PC-9 (cell line): ENCODE data around the gene AKAP8L. TPM values are rescaled to one million over a fixed set of nuclear protein-coding genes. Genes with fewer than 3 reads are reported as not detected.

Experiments used
- BruUV-seq: library from RNA; stranded (reverse); fragments of 400-500 nt; replicated peaks from 2 replicates; lab custom pipeline; 2021; lab: Mats Ljungman, UMichigan
- CTCF ChIA-PET: fragments of 300-600 bp; sonication (Branson Sonifier 250); formaldehyde crosslinking; loops from one replicate; lab custom pipeline; 2022; ENCODE audit warnings: antibody characterized with exemption; lab: Charles Lee
- POLR2A ChIA-PET: fragments of 300-600 bp; sonication (Branson Sonifier 250); formaldehyde crosslinking; loops from one replicate; lab custom pipeline; 2022; ENCODE audit warnings: antibody characterized with exemption; ENCODE audit not compliant: unreplicated experiment; lab: Charles Lee
- DNase-seq, 2 experiments: peaks; one replicate each; pipeline versions ENCODE4 v3.0.0 to v3.0.0-alpha.2; 2015 to 2022; ENCODE audit warnings: mixed read lengths in 1 of 2
- H2AFZ ChIP-seq: fragments of 200-600 bp; sonication (generic); 2 replicates; pipeline ENCODE4 v1.8.1; 2017; ENCODE audit warnings: antibody characterized with exemption
- H3F3A ChIP-seq: fragments of 200-600 bp; sonication (generic); 2 replicates; pipeline ENCODE4 v1.8.1; 2017; ENCODE audit warnings: antibody characterized with exemption, mild to moderate bottlenecking, low read depth; ENCODE audit not compliant: insufficient read depth
- H3K27ac ChIP-seq: fragments of 200-600 bp; sonication (generic); 2 replicates; pipeline ENCODE4 v1.6.1; 2016; ENCODE audit warnings: mixed run types
- H3K27me3 ChIP-seq: fragments of 200-600 bp; sonication (generic); 2 replicates; pipeline ENCODE4 v1.6.1; 2016; ENCODE audit warnings: low read depth, mixed run types; ENCODE audit not compliant: insufficient read depth
- H3K36me3 ChIP-seq: fragments of 200-600 bp; sonication (generic); 2 replicates; pipeline ENCODE4 v1.6.1; 2016; ENCODE audit warnings: low read depth, mixed run types
- H3K4me1 ChIP-seq: fragments of 200-600 bp; sonication (generic); replicated peaks from 2 replicates; pipeline ENCODE4 v1.6.1; 2016; ENCODE audit warnings: mixed run types; ENCODE audit not compliant: insufficient read depth
- H3K4me2 ChIP-seq: fragments of 200-600 bp; sonication (generic); 2 replicates; pipeline ENCODE4 v1.6.1; 2017; ENCODE audit warnings: mixed run types
- H3K4me3 ChIP-seq: fragments of 200-600 bp; sonication (generic); 2 replicates; pipeline ENCODE4 v1.6.1; 2016; ENCODE audit warnings: mixed run types
- H3K79me2 ChIP-seq: fragments of 200-600 bp; sonication (generic); 2 replicates; pipeline ENCODE4 v1.6.1; 2017; ENCODE audit warnings: low read depth, mixed run types
- H3K9me2 ChIP-seq: fragments of 200-600 bp; sonication (generic); 2 replicates; pipeline ENCODE4 v1.8.1; 2017; ENCODE audit warnings: mild to moderate bottlenecking; ENCODE audit not compliant: insufficient read depth
- H3K9me3 ChIP-seq: fragments of 200-600 bp; sonication (generic); 2 replicates; pipeline ENCODE4 v1.8.1; 2016; ENCODE audit warnings: low read depth; ENCODE audit not compliant: insufficient read depth
- H4K20me1 ChIP-seq: fragments of 200-600 bp; sonication (generic); 2 replicates; pipeline ENCODE4 v1.8.1; 2017; ENCODE audit not compliant: insufficient read depth
- EZH2 ChIP-seq: fragments of 200-600 bp; sonication (generic); IDR thresholded peaks from 2 replicates; pipeline ENCODE4 v1.8.0; 2017; ENCODE audit warnings: antibody characterized with exemption, low read depth
- intact Hi-C: fragments of 100-400 bp; cut with micrococcal nuclease; formaldehyde crosslinking; loops from one replicate; pipeline ENCODE4 v1.10.0; 2022; ENCODE audit not compliant: unreplicated experiment
- total RNA-seq: library from RNA; stranded (reverse); gene quantifications from 2 replicates; pipeline ENCODE4 v1.2.3, GENCODE V29; 2021
- TF ChIP-seq, protein P1 (sequence below): fragments of 200-600 bp; sonication (generic); conservative IDR thresholded peaks from 2 replicates; pipeline ENCODE4 v1.6.1; 2017; ENCODE audit warnings: mixed run types, antibody characterized with exemption, mild to moderate bottlenecking, moderate library complexity

AKAP8L gene
- total RNA-seq, 1 experiment from 2014 or later, result 49.9 TPM

DNA sequence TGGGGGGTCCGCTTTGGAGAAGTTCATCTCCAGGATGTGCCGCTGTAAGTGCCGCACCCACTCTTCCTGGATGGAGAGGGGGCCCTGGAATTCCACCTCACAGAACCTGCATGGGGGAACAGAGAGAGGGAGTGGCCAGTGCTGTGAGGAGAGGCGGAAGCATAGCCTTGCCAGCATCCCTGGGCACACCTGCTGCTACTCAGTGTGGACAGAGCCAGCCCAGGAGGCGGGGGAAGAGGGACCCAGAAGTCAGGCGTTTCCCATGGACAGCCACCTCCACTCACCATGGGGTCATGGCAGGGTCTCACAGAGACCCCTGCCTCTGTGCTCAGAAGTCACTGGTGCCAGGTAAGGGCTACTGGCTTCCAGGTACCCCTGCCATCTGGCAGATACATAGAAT, 4.3 kb upstream of the AKAP8L start:
- intact Hi-C loops, result no loop called here
- POLR2A ChIA-PET, result no interaction called here
- no peak overlapping the region for H3K4me3 ChIP-seq
- H2AFZ ChIP-seq, result no peak overlapping the region
- no peak overlapping the region for H3K4me2 ChIP-seq
- CTCF ChIA-PET, result no interaction called here
- no peaks in the 10 kb centered on the region; the same call in 1 of the 2 replicates for H4K20me1 ChIP-seq
- no peak for DNase-seq
- H3K4me1 ChIP-seq, result peaks cover 6% of the 10 kb centered on the region; the same call in 1 of the 2 replicates
- no peaks in the 10 kb centered on the region for H3K9me2 ChIP-seq
- H3K9me3 ChIP-seq, result no peaks in the 10 kb centered on the region
- no peaks in the 10 kb centered on the region for H3K27me3 ChIP-seq
- TF ChIP-seq EZH2, result no peak
- no peak overlapping the region for H3K27ac ChIP-seq
- BruUV-seq, result no TSS peak
- peaks cover 27% of the 10 kb centered on the region; the same call in 1 of the 2 replicates for H3F3A ChIP-seq
- peaks cover 17% of the 10 kb centered on the region; the same call in 1 of the 2 replicates for H3K36me3 ChIP-seq
- H3K79me2 ChIP-seq, result peaks cover 6% of the 10 kb centered on the region

DNA sequence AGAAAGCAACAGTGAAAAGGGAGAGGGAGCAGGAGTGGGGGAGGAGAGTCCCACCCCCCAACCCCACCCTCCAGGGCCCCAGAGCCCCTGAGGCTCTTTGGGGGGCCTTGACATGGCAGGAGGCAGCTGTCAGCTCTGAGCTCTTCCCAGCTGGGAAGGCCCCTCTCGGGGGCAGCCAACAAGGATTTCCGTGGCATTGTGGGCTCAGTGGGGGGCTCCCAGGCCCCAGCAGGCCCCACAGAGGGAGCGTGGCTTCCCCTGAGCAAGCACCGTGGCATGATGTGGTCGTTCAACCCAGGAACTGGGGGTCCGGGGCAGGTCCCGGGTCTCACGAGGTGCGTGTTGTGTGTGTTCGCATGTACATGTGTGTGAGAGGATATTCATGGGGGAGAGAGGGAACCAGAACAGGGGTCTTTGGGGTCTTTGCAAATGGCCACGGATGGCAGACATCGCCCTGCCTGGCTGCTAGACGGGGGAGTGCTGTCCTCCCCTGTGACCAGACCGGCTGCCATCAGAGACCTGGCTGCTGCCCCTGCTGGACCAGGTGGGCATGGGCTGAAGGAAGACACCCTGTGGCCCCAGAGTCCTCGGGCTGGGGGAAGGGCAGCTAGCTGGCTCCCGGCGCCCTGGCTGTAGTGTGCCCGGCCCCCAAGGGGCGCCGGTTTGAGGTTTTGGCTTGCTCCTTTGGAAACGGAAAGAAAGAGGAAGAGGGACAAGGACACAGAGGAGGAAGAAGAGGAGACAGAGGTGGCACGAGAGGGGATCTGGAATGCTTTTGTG, 3.7 kb upstream of the AKAP8L start:
- intact Hi-C loops, result no loop called here
- Histone ChIP-seq H3K4me3 (no peak overlapping the region), H3K4me1 (peaks cover 8% of the 10 kb centered on the region), H3K79me2 (peaks cover 12% of the 10 kb centered on the region), H2AFZ (no peak overlapping the region), H3K4me2 (no peak overlapping the region), H3K9me2 (no peaks in the 10 kb centered on the region), H3K36me3 (peaks cover 17% of the 10 kb centered on the region; the same call in 1 of the 2 replicates), H4K20me1 (peaks cover 5% of the 10 kb centered on the region), H3K27ac (no peak overlapping the region), H3K27me3 (no peaks in the 10 kb centered on the region), H3F3A (peaks cover 27% of the 10 kb centered on the region; the same call in 1 of the 2 replicates), H3K9me3 (no peaks in the 10 kb centered on the region)
- no peak for DNase-seq
- TF ChIP-seq, protein P1, sequence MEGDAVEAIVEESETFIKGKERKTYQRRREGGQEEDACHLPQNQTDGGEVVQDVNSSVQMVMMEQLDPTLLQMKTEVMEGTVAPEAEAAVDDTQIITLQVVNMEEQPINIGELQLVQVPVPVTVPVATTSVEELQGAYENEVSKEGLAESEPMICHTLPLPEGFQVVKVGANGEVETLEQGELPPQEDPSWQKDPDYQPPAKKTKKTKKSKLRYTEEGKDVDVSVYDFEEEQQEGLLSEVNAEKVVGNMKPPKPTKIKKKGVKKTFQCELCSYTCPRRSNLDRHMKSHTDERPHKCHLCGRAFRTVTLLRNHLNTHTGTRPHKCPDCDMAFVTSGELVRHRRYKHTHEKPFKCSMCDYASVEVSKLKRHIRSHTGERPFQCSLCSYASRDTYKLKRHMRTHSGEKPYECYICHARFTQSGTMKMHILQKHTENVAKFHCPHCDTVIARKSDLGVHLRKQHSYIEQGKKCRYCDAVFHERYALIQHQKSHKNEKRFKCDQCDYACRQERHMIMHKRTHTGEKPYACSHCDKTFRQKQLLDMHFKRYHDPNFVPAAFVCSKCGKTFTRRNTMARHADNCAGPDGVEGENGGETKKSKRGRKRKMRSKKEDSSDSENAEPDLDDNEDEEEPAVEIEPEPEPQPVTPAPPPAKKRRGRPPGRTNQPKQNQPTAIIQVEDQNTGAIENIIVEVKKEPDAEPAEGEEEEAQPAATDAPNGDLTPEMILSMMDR, result no peak
- TF ChIP-seq EZH2, result no peak
- ChIA-PET POLR2A (interaction anchor here (0.6 kb wide), 2 partner anchors 26 to 44 kb away, joined by 3 to 26 read pairs; no protein-coding TSS in a partner anchor), CTCF (interaction anchor here (0.6 kb wide), 1 partner anchor 52 kb away, joined by 3 read pairs; no protein-coding TSS in a partner anchor)
- BruUV-seq, result no TSS peak

DNA sequence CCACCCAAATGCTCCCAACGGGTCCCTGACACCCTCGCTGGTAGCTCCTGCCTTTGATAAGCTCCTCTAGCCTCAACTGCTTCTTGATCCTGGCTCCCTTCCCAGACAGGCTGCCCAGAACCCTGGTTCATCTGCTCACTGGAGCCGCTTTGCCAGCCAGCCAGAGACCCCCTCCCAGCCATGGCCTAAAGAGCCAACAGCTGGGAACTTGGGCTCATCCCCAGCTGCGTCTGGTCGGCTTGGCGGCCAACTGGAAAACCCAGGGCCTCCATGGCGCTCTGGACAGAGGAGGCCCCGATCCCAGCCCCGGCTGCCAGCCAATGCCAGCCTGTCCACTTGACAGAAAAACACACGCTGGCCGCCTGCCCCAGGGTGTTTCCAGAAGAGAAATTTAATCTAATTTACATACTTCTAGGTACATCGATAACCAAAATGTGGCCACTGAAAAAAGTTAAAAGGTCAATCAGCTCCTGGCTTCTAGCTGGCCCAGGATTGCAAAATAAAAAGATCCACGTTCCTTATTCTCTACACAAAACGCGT, 3.0 kb upstream of the AKAP8L start:
- Histone ChIP-seq H3K4me2 (no peak overlapping the region), H3K4me1 (peaks cover 15% of the 10 kb centered on the region), H2AFZ (no peak overlapping the region), H3K9me3 (no peaks in the 10 kb centered on the region), H3K4me3 (no peak overlapping the region), H3K9me2 (no peaks in the 10 kb centered on the region), H3K27me3 (no peaks in the 10 kb centered on the region), H4K20me1 (peaks cover 12% of the 10 kb centered on the region), H3K36me3 (peaks cover 15% of the 10 kb centered on the region; the same call in 1 of the 2 replicates), H3F3A (peaks cover 24% of the 10 kb centered on the region; the same call in 1 of the 2 replicates), H3K27ac (no peak overlapping the region), H3K79me2 (peaks cover 19% of the 10 kb centered on the region)
- BruUV-seq, result no TSS peak
- intact Hi-C loops, result no loop called here
- POLR2A ChIA-PET, result interaction anchor here (0.6 kb wide), 1 partner anchor 43 kb away, joined by 3 read pairs; no protein-coding TSS in a partner anchor
- TF ChIP-seq EZH2, result no peak
- TF ChIP-seq, protein P1, result no peak
- no peak for DNase-seq
- CTCF ChIA-PET, result interaction anchor here (0.6 kb wide), 1 partner anchor 52 kb away, joined by 3 read pairs; no protein-coding TSS in a partner anchor
